H9 (cell line): ENCODE data around the gene FBXO34. TPM values are rescaled to one million over a fixed set of nuclear protein-coding genes. Genes with fewer than 3 reads are reported as not detected.

ENCODE experiments used
- DNase-seq: peaks from one replicate; pipeline ENCODE4 v3.0.0-alpha.2; 2017
- H2AFZ ChIP-seq: one replicate; pipeline ENCODE4 v1.6.1; 2013; ENCODE audit warnings: mild to moderate bottlenecking, low read length, control low read depth, moderate library complexity
- H2AK5ac ChIP-seq: 2 replicates; pipeline ENCODE4 v1.6.1; 2013; ENCODE audit warnings: low read length, control low read depth, mixed read lengths; ENCODE audit not compliant: insufficient read length
- H2BK120ac ChIP-seq: one replicate; pipeline ENCODE4 v1.6.1; 2013; ENCODE audit warnings: low read depth, mild to moderate bottlenecking, low read length, control low read depth, inconsistent platforms; ENCODE audit not compliant: poor library complexity, severe bottlenecking
- H2BK12ac ChIP-seq: 2 replicates; pipeline ENCODE4 v1.6.1; 2013; ENCODE audit warnings: low read length, control low read depth, mixed read lengths, low read depth; ENCODE audit not compliant: insufficient read length
- H2BK15ac ChIP-seq: 2 replicates; pipeline ENCODE4 v1.6.1; 2013; ENCODE audit warnings: low read depth, low read length, control low read depth
- H2BK20ac ChIP-seq: one replicate; pipeline ENCODE4 v1.6.1; 2013; ENCODE audit warnings: low read depth, mild to moderate bottlenecking, low read length, control low read depth, inconsistent platforms; ENCODE audit not compliant: poor library complexity, severe bottlenecking
- H2BK5ac ChIP-seq: 2 replicates; pipeline ENCODE4 v1.6.1; 2013; ENCODE audit warnings: low read length, control low read depth, mixed read lengths; ENCODE audit not compliant: insufficient read length
- H3K14ac ChIP-seq: 2 replicates; pipeline ENCODE4 v1.6.1; 2013; ENCODE audit warnings: low read length, control low read depth; ENCODE audit not compliant: insufficient read depth
- H3K18ac ChIP-seq: 2 replicates; pipeline ENCODE4 v1.6.1; 2013; ENCODE audit warnings: low read depth, mild to moderate bottlenecking, mixed read lengths, low read length, control low read depth; ENCODE audit not compliant: insufficient read length
- H3K23ac ChIP-seq: 2 replicates; pipeline ENCODE4 v1.6.1; 2013; ENCODE audit warnings: low read length, control low read depth, mixed read lengths, low read depth; ENCODE audit not compliant: insufficient read length
- H3K23me2 ChIP-seq: 2 replicates; pipeline ENCODE4 v1.6.1; 2013; ENCODE audit warnings: low read depth, mild to moderate bottlenecking, mixed read lengths, low read length, control low read depth; ENCODE audit not compliant: insufficient read length, poor library complexity, severe bottlenecking
- H3K27ac ChIP-seq: 2 replicates; pipeline ENCODE4 v1.5.1; 2013; ENCODE audit warnings: low read length, control low read depth, mixed read lengths, low read depth; ENCODE audit not compliant: insufficient read length
- H3K27me3 ChIP-seq: 2 replicates; pipeline ENCODE4 v1.6.1; 2013; ENCODE audit warnings: low read length, control low read depth, inconsistent platforms; ENCODE audit not compliant: insufficient read depth
- H3K4ac ChIP-seq: 2 replicates; pipeline ENCODE4 v1.6.1; 2013; ENCODE audit warnings: low read depth, mild to moderate bottlenecking, control low read depth, inconsistent platforms, low read length, moderate library complexity
- H3K4me1 ChIP-seq: 2 replicates; pipeline ENCODE4 v1.6.1; 2013; ENCODE audit warnings: low read length, control low read depth, inconsistent platforms; ENCODE audit not compliant: insufficient read depth
- H3K4me2 ChIP-seq: 2 replicates; pipeline ENCODE4 v1.6.1; 2013; ENCODE audit warnings: low read length, control low read depth, mixed read lengths; ENCODE audit not compliant: insufficient read length, insufficient read depth
- H3K56ac ChIP-seq: 2 replicates; pipeline ENCODE4 v1.6.1; 2013; ENCODE audit warnings: low read depth, mild to moderate bottlenecking, mixed read lengths, low read length, control low read depth; ENCODE audit not compliant: insufficient read length
- H3K79me1 ChIP-seq: 2 replicates; pipeline ENCODE4 v1.6.1; 2013; ENCODE audit warnings: low read depth, mild to moderate bottlenecking, moderate library complexity, low read length, control low read depth, inconsistent platforms; ENCODE audit not compliant: insufficient read depth, poor library complexity, severe bottlenecking
- H3K79me2 ChIP-seq: 2 replicates; pipeline ENCODE4 v1.6.1; 2013; ENCODE audit warnings: low read length, control low read depth, inconsistent platforms; ENCODE audit not compliant: insufficient read depth
- H3K9ac ChIP-seq: 2 replicates; pipeline ENCODE4 v1.6.1; 2013; ENCODE audit warnings: low read length, control low read depth, mixed read lengths; ENCODE audit not compliant: insufficient read length; ENCODE audit errors: extremely low read depth
- H3K9me3 ChIP-seq: one replicate; pipeline ENCODE4 v1.6.1; 2013; ENCODE audit warnings: low read depth, low read length, inconsistent platforms; ENCODE audit not compliant: control insufficient read depth
- H3T11ph ChIP-seq: one replicate; pipeline ENCODE4 v1.6.1; 2013; ENCODE audit warnings: mild to moderate bottlenecking, low read length, control low read depth, inconsistent platforms
- H4K20me1 ChIP-seq: one replicate; pipeline ENCODE4 v1.6.1; 2013; ENCODE audit not compliant: control insufficient read depth, insufficient read length, insufficient read depth
- H4K5ac ChIP-seq: 2 replicates; pipeline ENCODE4 v1.6.1; 2013; ENCODE audit warnings: low read depth, mild to moderate bottlenecking, mixed read lengths, low read length, control low read depth; ENCODE audit not compliant: insufficient read length
- H4K8ac ChIP-seq: replicated peaks from 2 replicates; pipeline ENCODE4 v1.6.1; 2013; ENCODE audit warnings: low read length, control low read depth, mixed read lengths, low read depth; ENCODE audit not compliant: insufficient read length
- H4K91ac ChIP-seq: 2 replicates; pipeline ENCODE4 v1.6.1; 2013; ENCODE audit warnings: low read depth, mild to moderate bottlenecking, moderate library complexity, mixed read lengths, low read length, control low read depth; ENCODE audit not compliant: insufficient read length
- H3K27ac Mint-ChIP-seq, 3 experiments: 2 replicates in 2 of 3; 3 replicates in 1 of 3; pipeline ENCODE4 v1.8.0; 2020 to 2021; ENCODE audit warnings: mixed read lengths in 3 of 3, mild to moderate bottlenecking in 1 of 3, moderate library complexity in 1 of 3
- H3K27me3 Mint-ChIP-seq: 2 replicates; pipeline ENCODE4 v1.8.0; 2021; ENCODE audit warnings: low read depth, mild to moderate bottlenecking, moderate library complexity, mixed read lengths
- H3K36me3 Mint-ChIP-seq, 3 experiments: 2 replicates in 2 of 3; 3 replicates in 1 of 3; pipeline ENCODE4 v1.8.0; 2020 to 2021; ENCODE audit warnings: low read depth in 3 of 3, mixed read lengths in 3 of 3; ENCODE audit not compliant: insufficient read depth in 1 of 3
- H3K4me1 Mint-ChIP-seq, 2 experiments: 2 replicates each; pipeline ENCODE4 v1.8.0; 2020; ENCODE audit warnings: mixed read lengths in 2 of 2
- H3K4me3 Mint-ChIP-seq, 2 experiments: 2 replicates in 1 of 2; 3 replicates in 1 of 2; pipeline ENCODE4 v1.8.0; 2020 to 2021; ENCODE audit warnings: mild to moderate bottlenecking in 2 of 2, mixed read lengths in 2 of 2, moderate library complexity in 1 of 2
- H3K9me3 Mint-ChIP-seq, 2 experiments: 2 replicates in 1 of 2; 3 replicates in 1 of 2; pipeline ENCODE4 v1.8.0; 2020; ENCODE audit warnings: mild to moderate bottlenecking in 2 of 2, mixed read lengths in 2 of 2, moderate library complexity in 1 of 2
- WGBS: extraction: QIAGEN DNeasy Blood & Tissue Kit; methylation state at CpG from one replicate; pipeline ENCODE4 v1.1.7; 2013; ENCODE audit warnings: missing lambda C conversion rate, low lambda C conversion rate, mixed read lengths; ENCODE audit not compliant: insufficient read length; ENCODE audit errors: extremely low coverage; 5-methylcytosine and 5-hydroxymethylcytosine counted together
- total RNA-seq: library from RNA; stranded (reverse); gene quantifications from 2 replicates; pipeline ENCODE4 v1.2.1, GENCODE V29; 2021
- TF ChIP-seq, protein P1 (sequence below): fragments of 200-600 bp; sonication (generic); conservative IDR thresholded peaks from 3 replicates; pipeline ENCODE4 v1.8.0; 2021; ENCODE audit warnings: antibody characterized with exemption, mild to moderate bottlenecking

FBXO34 gene
- total RNA-seq, 1 experiment from 2014 or later, result 12.0 TPM

DNA sequence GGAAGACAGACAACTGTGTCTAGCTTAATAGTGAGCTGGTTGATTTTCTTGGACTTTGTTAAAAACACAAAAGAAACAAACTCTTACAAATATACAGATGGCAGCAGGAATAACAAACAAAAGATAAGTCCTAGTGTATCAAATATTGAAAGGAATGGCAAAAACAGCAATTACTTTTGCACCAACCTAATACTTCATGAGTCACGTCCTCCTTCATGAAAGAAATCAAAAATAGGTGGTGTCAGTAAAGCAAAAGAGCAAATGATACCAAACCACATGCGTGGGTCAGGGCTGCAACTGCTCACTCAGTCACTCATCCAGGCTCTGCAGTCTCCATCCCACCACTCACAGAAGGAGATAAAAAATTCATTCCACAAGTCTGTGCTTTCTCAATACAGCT lies 128.6 kb downstream of the FBXO34 start:
- Histone ChIP-seq H2AFZ (no peak overlapping the region), H2AK5ac (no peak overlapping the region), H4K8ac (no peak overlapping the region), H3K27ac (no peak overlapping the region), H3T11ph (no peak overlapping the region), H4K20me1 (no peaks in the 10 kb centered on the region), H3K18ac (no peak overlapping the region), H3K56ac (no peak overlapping the region), H2BK12ac (no peak overlapping the region), H3K9ac (no peak overlapping the region), H3K4me1 (no peaks in the 10 kb centered on the region), H2BK5ac (no peak overlapping the region), H3K4me2 (no peak overlapping the region), H3K14ac (no peak overlapping the region), H4K91ac (no peak overlapping the region), H3K23me2 (no peaks in the 10 kb centered on the region), H3K9me3 (no peaks in the 10 kb centered on the region), H2BK20ac (no peak overlapping the region), H3K23ac (no peak overlapping the region), H3K27me3 (no peaks in the 10 kb centered on the region), H3K79me1 (no peaks in the 10 kb centered on the region), H2BK120ac (no peak overlapping the region), H2BK15ac (no peak overlapping the region), H3K79me2 (peaks cover 4% of the 10 kb centered on the region; the same call in 1 of the 2 replicates), H4K5ac (no peak overlapping the region), H3K4ac (no peak overlapping the region)
- peaks cover 0 to 11% (median 5%) of the 10 kb centered on the region in 3 experiments; a peak in 4 of 7 replicates for H3K36me3 Mint-ChIP-seq
- no peak for DNase-seq
- H3K4me1 Mint-ChIP-seq, result no peaks in the 10 kb centered on the region
- TF ChIP-seq, protein P1, sequence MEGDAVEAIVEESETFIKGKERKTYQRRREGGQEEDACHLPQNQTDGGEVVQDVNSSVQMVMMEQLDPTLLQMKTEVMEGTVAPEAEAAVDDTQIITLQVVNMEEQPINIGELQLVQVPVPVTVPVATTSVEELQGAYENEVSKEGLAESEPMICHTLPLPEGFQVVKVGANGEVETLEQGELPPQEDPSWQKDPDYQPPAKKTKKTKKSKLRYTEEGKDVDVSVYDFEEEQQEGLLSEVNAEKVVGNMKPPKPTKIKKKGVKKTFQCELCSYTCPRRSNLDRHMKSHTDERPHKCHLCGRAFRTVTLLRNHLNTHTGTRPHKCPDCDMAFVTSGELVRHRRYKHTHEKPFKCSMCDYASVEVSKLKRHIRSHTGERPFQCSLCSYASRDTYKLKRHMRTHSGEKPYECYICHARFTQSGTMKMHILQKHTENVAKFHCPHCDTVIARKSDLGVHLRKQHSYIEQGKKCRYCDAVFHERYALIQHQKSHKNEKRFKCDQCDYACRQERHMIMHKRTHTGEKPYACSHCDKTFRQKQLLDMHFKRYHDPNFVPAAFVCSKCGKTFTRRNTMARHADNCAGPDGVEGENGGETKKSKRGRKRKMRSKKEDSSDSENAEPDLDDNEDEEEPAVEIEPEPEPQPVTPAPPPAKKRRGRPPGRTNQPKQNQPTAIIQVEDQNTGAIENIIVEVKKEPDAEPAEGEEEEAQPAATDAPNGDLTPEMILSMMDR, result no peak
- H3K4me3 Mint-ChIP-seq, result no peak overlapping the region
- H3K27ac Mint-ChIP-seq, result no peak overlapping the region
- no peaks in the 10 kb centered on the region for H3K27me3 Mint-ChIP-seq
- H3K9me3 Mint-ChIP-seq, result no peaks in the 10 kb centered on the region; a peak in 1 of 5 replicates
- WGBS, result no CpG with 5 or more reads among the region's 2 CpGs
